ENCODE data around the gene TAS1R3.
A peak's percentile ranks its signal among the peaks of the same experiment; 100 is the strongest.

The TAS1R3 gene

GRCh38 chr1:1371364-1371745 lies 40.3 kb downstream of the TAS1R3 start:
- DNase-seq (ENCODE audit: low read depth) = no peak
- no peak for TF ChIP-seq CTCF (IDR thresholded peaks at IDR 0.05; ENCODE audit: low read depth, low read length, missing control alignments)
- no peak overlapping the region for H3K4me3 ChIP-seq (ENCODE audit: low read depth, low read length)

GRCh38 chr1:1371746-1372711 lies 40.9 kb downstream of the TAS1R3 start:
- no peak for DNase-seq (ENCODE audit: low read depth)
- H3K4me3 ChIP-seq (ENCODE audit: low read depth, low read length) = no peak overlapping the region
- peak; percentile 96 for TF ChIP-seq CTCF (IDR thresholded peaks at IDR 0.05; ENCODE audit: low read depth, low read length, missing control alignments)

- no peak for TF ChIP-seq CTCF (IDR thresholded peaks at IDR 0.05; ENCODE audit: low read depth, low read length, missing control alignments)
- no peak for DNase-seq (ENCODE audit: low read depth)
- peak overlapping the region; percentile 96; the same call in 1 of the 2 replicates for H3K4me3 ChIP-seq (ENCODE audit: low read depth, low read length)
Observed at GRCh38 chr1:1373051-1373814, 42.2 kb downstream of the TAS1R3 start.

GRCh38 chr1:1373815-1374588 lies 42.9 kb downstream of the TAS1R3 start:
- TF ChIP-seq CTCF (IDR thresholded peaks at IDR 0.05; ENCODE audit: low read depth, low read length, missing control alignments) = no peak
- peak overlapping the region; percentile 96 for H3K4me3 ChIP-seq (ENCODE audit: low read depth, low read length)
- DNase-seq (ENCODE audit: low read depth) = no peak

GRCh38 chr1:1374589-1374928 lies 43.5 kb downstream of the TAS1R3 start:
- H3K4me3 ChIP-seq (ENCODE audit: low read depth, low read length) = peak overlapping the region; percentile 96
- DNase-seq (ENCODE audit: low read depth) = no peak
- TF ChIP-seq CTCF (IDR thresholded peaks at IDR 0.05; ENCODE audit: low read depth, low read length, missing control alignments) = no peak

GRCh38 chr1:1374929-1375662 lies 44.0 kb downstream of the TAS1R3 start, which contains the start of gene AURKAIP1:
AURKAIP1 (minus strand) TSS chr1:1375207; CDS start chr1:1374756, 451 bp downstream.
- H3K4me3 ChIP-seq (ENCODE audit: low read depth, low read length) = peak within 1 kb of the TSS; percentile 96
- peak; percentile 99 for DNase-seq (ENCODE audit: low read depth)
- peak; percentile 35 for TF ChIP-seq CTCF (IDR thresholded peaks at IDR 0.05; ENCODE audit: low read depth, low read length, missing control alignments)
